SK-N-SH treated with all-trans-retinoic acid at 6 μM for 48 hours (cell line): Measurements from ENCODE around the gene CYTH3.

ENCODE experiments used
- ATAC-seq: fragments of 200-7000 bp; cut with Tn5 transposase; 3 replicates; pipeline ENCODE4 v1.9.1; 2020; ENCODE audit warnings: mild to moderate bottlenecking, moderate library complexity
- ARNTL ChIP-seq: fragments of 450-650 bp; formaldehyde crosslinking; IDR thresholded peaks from 2 replicates; pipeline ENCODE4 v1.5.0; 2020; ENCODE audit warnings: low read depth, mild to moderate bottlenecking, moderate library complexity, borderline replicate concordance
- BACH2 ChIP-seq: fragments of 250-450 bp; sonication (Bioruptor Pico); IDR thresholded peaks from 2 replicates; pipeline ENCODE4 v1.9.0; 2021; ENCODE audit warnings: mild to moderate bottlenecking, borderline replicate concordance
- CREB5 ChIP-seq: fragments of 250-450 bp; sonication (Bioruptor Pico); IDR thresholded peaks from 2 replicates; pipeline ENCODE4 v1.5.1; 2020; ENCODE audit warnings: low read depth, mild to moderate bottlenecking, moderate library complexity
- CSDC2 ChIP-seq: fragments of 250-450 bp; sonication (Bioruptor Pico); IDR thresholded peaks from 2 replicates; pipeline ENCODE4 v1.5.0; 2020; ENCODE audit warnings: mild to moderate bottlenecking, moderate library complexity
- CSRNP3 ChIP-seq: fragments of 250-450 bp; sonication (Bioruptor Pico); IDR thresholded peaks from 2 replicates; pipeline ENCODE4 v1.5.1; 2021; ENCODE audit warnings: mild to moderate bottlenecking, moderate library complexity
- GLIS3 ChIP-seq: fragments of 250-450 bp; sonication (Bioruptor Pico); IDR thresholded peaks from 2 replicates; pipeline ENCODE4 v1.5.0; 2020; ENCODE audit warnings: mild to moderate bottlenecking, moderate library complexity
- PATZ1 ChIP-seq: fragments of 250-450 bp; sonication (Bioruptor Pico); IDR thresholded peaks from 2 replicates; pipeline ENCODE4 v1.8.0; 2020; ENCODE audit warnings: mild to moderate bottlenecking, moderate library complexity, borderline replicate concordance
- POU6F1 ChIP-seq: fragments of 250-450 bp; sonication (Bioruptor Pico); IDR thresholded peaks from 2 replicates; pipeline ENCODE4 v1.8.0; 2021; ENCODE audit warnings: low read depth, mild to moderate bottlenecking, moderate library complexity, borderline replicate concordance
- PPARA ChIP-seq: fragments of 250-450 bp; sonication (Bioruptor Pico); IDR thresholded peaks from 2 replicates; pipeline ENCODE4 v1.5.0; 2020; ENCODE audit warnings: mild to moderate bottlenecking, borderline replicate concordance
- RARB ChIP-seq: fragments of 250-450 bp; sonication (Bioruptor Pico); IDR thresholded peaks from 2 replicates; pipeline ENCODE4 v1.8.0; 2021; ENCODE audit warnings: mild to moderate bottlenecking, moderate library complexity
- SNAI2 ChIP-seq: fragments of 250-450 bp; sonication (Bioruptor Pico); IDR thresholded peaks from 2 replicates; pipeline ENCODE4 v1.5.0; 2020; ENCODE audit warnings: mild to moderate bottlenecking, moderate library complexity
- TCF4 ChIP-seq: fragments of 250-450 bp; sonication (Bioruptor Pico); IDR thresholded peaks from 2 replicates; pipeline ENCODE4 v1.8.0; 2021; ENCODE audit warnings: mild to moderate bottlenecking, moderate library complexity, borderline replicate concordance
- TOX ChIP-seq: fragments of 250-450 bp; sonication (Bioruptor Pico); IDR thresholded peaks from 2 replicates; pipeline ENCODE4 v1.8.0; 2021; ENCODE audit warnings: mild to moderate bottlenecking, moderate library complexity, borderline replicate concordance
- TSHZ2 ChIP-seq: fragments of 250-450 bp; sonication (Bioruptor Pico); IDR thresholded peaks from 2 replicates; pipeline ENCODE4 v1.5.0; 2020; ENCODE audit warnings: mild to moderate bottlenecking, moderate library complexity
- ZFP30 ChIP-seq: fragments of 450-650 bp; formaldehyde crosslinking; IDR thresholded peaks from 2 replicates; pipeline ENCODE4 v1.5.0; 2022; ENCODE audit warnings: mild to moderate bottlenecking, moderate library complexity
- ZNF565 ChIP-seq: fragments of 450-650 bp; formaldehyde crosslinking; conservative IDR thresholded peaks from 2 replicates; pipeline ENCODE4 v1.5.0; 2020; ENCODE audit warnings: low read depth, mild to moderate bottlenecking, moderate library complexity
- ZNF70 ChIP-seq: fragments of 450-650 bp; formaldehyde crosslinking; IDR thresholded peaks from 2 replicates; pipeline ENCODE4 v1.5.0; 2020; ENCODE audit warnings: mild to moderate bottlenecking, moderate library complexity
- ZNF8 ChIP-seq: fragments of 450-650 bp; formaldehyde crosslinking; IDR thresholded peaks from 2 replicates; pipeline ENCODE4 v1.5.0; 2020; ENCODE audit warnings: mild to moderate bottlenecking, moderate library complexity

CYTH3 gene

GRCh38 chr7:6181136-6181535 is 91.3 kb downstream of the CYTH3 start:
- ATAC-seq = no peak; the same call in 2 of the 3 replicates
- TF ChIP-seq BACH2 (CRISPR knock-in tag) (no peak), CSRNP3 (CRISPR knock-in tag) (no peak), PPARA (CRISPR knock-in tag) (no peak), ARNTL (CRISPR knock-in tag) (no peak), RARB (CRISPR knock-in tag) (no peak), ZNF565 (CRISPR knock-in tag) (no peak), GLIS3 (no peak)

GRCh38 chr7:6180344-6180725 is 92.1 kb downstream of the CYTH3 start:
- no peak for ATAC-seq
- no peak for TF ChIP-seq ARNTL (CRISPR knock-in tag)
- no peak for TF ChIP-seq RARB (CRISPR knock-in tag)
- no peak for TF ChIP-seq POU6F1 (CRISPR knock-in tag)
- TF ChIP-seq ZNF565 (CRISPR knock-in tag) = no peak

GRCh38 chr7:6179620-6180343 is 92.6 kb downstream of the CYTH3 start:
- TF ChIP-seq GLIS3 (no peak), CREB5 (CRISPR knock-in tag) (no peak), TSHZ2 (CRISPR knock-in tag) (no peak), ZFP30 (CRISPR knock-in tag) (no peak), TOX (CRISPR knock-in tag) (no peak), PPARA (CRISPR knock-in tag) (no peak), ZNF8 (no peak), CSDC2 (CRISPR knock-in tag) (no peak)
- ATAC-seq = no peak

- no peak for TF ChIP-seq CREB5 (CRISPR knock-in tag)
- no peak for TF ChIP-seq ZNF70 (CRISPR knock-in tag)
- no peak for TF ChIP-seq CSRNP3 (CRISPR knock-in tag)
- TF ChIP-seq GLIS3 = no peak
- no peak for TF ChIP-seq ZNF8
- TF ChIP-seq TCF4 (CRISPR knock-in tag) = no peak
- TF ChIP-seq CSDC2 (CRISPR knock-in tag) = no peak
- no peak for TF ChIP-seq SNAI2
- TF ChIP-seq PATZ1 = no peak
- no peak for ATAC-seq
Measured at GRCh38 chr7:6178298-6179029, 94.0 kb downstream of the CYTH3 start.
